CD4-positive, alpha-beta T cell (primary cell): Measurements from ENCODE around the gene TOR2A. TPM values are rescaled to one million over a fixed set of nuclear protein-coding genes. Genes with fewer than 3 reads are reported as not detected.

Source experiments
- ATAC-seq: fragments of 200-7000 bp; cut with Tn5 transposase; one replicate; pipeline ENCODE4 v1.10.0; 2022; ENCODE audit warnings: mild to moderate bottlenecking; ENCODE audit not compliant: poor library complexity
- CTCF ChIA-PET: fragments of 350-600 bp; sonication (Branson Sonifier 250); formaldehyde crosslinking; loops from one replicate; lab custom pipeline; 2021; ENCODE audit warnings: antibody characterized with exemption, inconsistent platforms; lab: Charles Lee
- POLR2A ChIA-PET: fragments of 350-600 bp; sonication (Branson Sonifier 250); formaldehyde crosslinking; loops from one replicate; lab custom pipeline; 2021; ENCODE audit warnings: antibody characterized with exemption, inconsistent platforms; lab: Charles Lee
- DNase-seq, 14 experiments: peaks; one replicate each; pipeline ENCODE4 v3.0.0-alpha.2; 2013 to 2020; ENCODE audit warnings: mixed read lengths in 2 of 14
- H3K27ac ChIP-seq, 2 donors: one replicate each; pipeline versions ENCODE4 v1.5.1 to v1.7.0; 2013; ENCODE audit warnings: low read length in 2 of 2, low read depth in 1 of 2, mild to moderate bottlenecking in 1 of 2
- H3K27me3 ChIP-seq, 2 experiments: 1 replicate in 1 of 2; 2 replicates in 1 of 2; pipeline versions ENCODE4 v1.6.1 to v1.7.0; 2013; ENCODE audit warnings: low read length in 2 of 2, control low read depth in 1 of 2, mild to moderate bottlenecking in 1 of 2, moderate library complexity in 1 of 2; ENCODE audit not compliant: insufficient read depth in 2 of 2, control insufficient read depth in 1 of 2
- H3K36me3 ChIP-seq: one replicate; pipeline ENCODE4 v1.6.1; 2013; ENCODE audit warnings: low read length, control low read depth; ENCODE audit not compliant: insufficient read depth
- H3K4me1 ChIP-seq: one replicate; pipeline ENCODE4 v1.6.1; 2013; ENCODE audit warnings: low read length, control low read depth; ENCODE audit not compliant: insufficient read depth
- H3K4me3 ChIP-seq: one replicate; pipeline ENCODE4 v1.5.1; 2013; ENCODE audit warnings: mild to moderate bottlenecking, low read length, moderate library complexity
- H3K9me3 ChIP-seq, 2 experiments: 1 replicate in 1 of 2; 2 replicates in 1 of 2; pipeline versions ENCODE4 v1.6.1 to v1.7.0; 2013; ENCODE audit warnings: low read length in 2 of 2, mild to moderate bottlenecking in 2 of 2, control low read depth in 1 of 2, moderate library complexity in 1 of 2; ENCODE audit not compliant: control insufficient read depth in 1 of 2, insufficient read depth in 1 of 2
- H3K27ac Mint-ChIP-seq: one replicate; pipeline ENCODE4 v1.8.0; 2020; ENCODE audit warnings: mixed read lengths
- H3K27me3 Mint-ChIP-seq: one replicate; pipeline ENCODE4 v1.8.0; 2021; ENCODE audit warnings: mixed read lengths
- H3K36me3 Mint-ChIP-seq: one replicate; pipeline ENCODE4 v1.8.0; 2021; ENCODE audit warnings: low read depth, mixed read lengths
- H3K4me1 Mint-ChIP-seq: one replicate; pipeline ENCODE4 v1.8.0; 2021; ENCODE audit warnings: low read depth, mixed read lengths
- H3K4me3 Mint-ChIP-seq: one replicate; pipeline ENCODE4 v1.8.0; 2020; ENCODE audit warnings: mild to moderate bottlenecking, mixed read lengths
- H3K9me3 Mint-ChIP-seq: one replicate; pipeline ENCODE4 v1.8.0; 2020; ENCODE audit warnings: mixed read lengths
- intact Hi-C, 2 experiments: fragments of 100-400 bp; cut with DNase I in 1 of 2; cut with micrococcal nuclease in 1 of 2; formaldehyde crosslinking; loops; one replicate each; pipeline versions ENCODE4 v1.15.1 to v1.9.0; 2023 to 2025; cut with DNase I, micrococcal nuclease
- total RNA-seq, 174 experiments: library from RNA in 2 of 174; stranded (reverse) in 2 of 174; gene quantifications; one replicate each; pipeline ENCODE4 v1.2.3 and lab custom pipeline; 2021 to 2026
- TF ChIP-seq, protein P1 (sequence below): fragments of 200-600 bp; IDR thresholded peaks from one replicate; pipeline ENCODE4 v1.8.0; 2022; ENCODE audit warnings: antibody characterized with exemption, mild to moderate bottlenecking

TOR2A gene
- total RNA-seq, 2 experiments from 2014 or later = 7.6 to 8.2 TPM

DNA sequence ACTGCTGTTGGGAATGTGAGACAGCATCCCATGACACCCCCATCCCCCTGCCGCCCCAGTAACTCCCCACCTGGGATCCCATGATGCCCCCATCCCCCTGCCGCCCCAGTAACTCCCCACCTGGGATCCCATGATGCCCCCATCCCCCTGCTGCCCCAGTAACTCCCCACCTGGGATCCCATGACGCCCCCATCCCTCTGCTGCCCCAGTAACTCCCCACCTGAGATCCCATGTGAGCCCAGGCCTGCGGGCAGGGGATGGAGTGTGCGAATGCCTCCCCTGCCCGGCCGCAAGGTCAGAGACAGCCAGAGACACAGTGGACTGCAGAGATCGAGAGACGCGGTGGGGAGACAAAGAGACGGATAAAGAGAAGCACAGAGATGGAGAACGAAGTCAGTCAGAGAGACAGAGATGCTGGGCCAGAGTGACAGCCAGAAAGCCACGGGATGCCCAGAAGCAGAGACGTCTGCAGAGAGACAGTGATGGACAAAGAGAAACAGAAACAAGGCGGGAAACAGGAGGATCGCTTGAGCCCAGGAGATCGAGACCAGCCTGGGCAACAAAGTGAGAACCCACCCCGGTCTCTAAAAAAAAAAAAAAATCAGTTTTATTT is 42.4 kb upstream of the TOR2A start:
- ATAC-seq = no peak
- Mint-ChIP-seq H3K36me3 (peaks cover 38% of the 10 kb centered on the region), H3K4me3 (peak overlapping the region; percentile 96), H3K27ac (peak overlapping the region; percentile 97), H3K4me1 (peaks cover 66% of the 10 kb centered on the region), H3K9me3 (no peaks in the 10 kb centered on the region), H3K27me3 (no peaks in the 10 kb centered on the region)
- peaks cover 22% of the 10 kb centered on the region for H3K36me3 ChIP-seq
- no peaks in the 10 kb centered on the region for H3K27me3 ChIP-seq
- peak overlapping the region; percentile 80 for H3K4me3 ChIP-seq
- H3K27ac ChIP-seq = peak overlapping the region; percentile 44 to 90
- intact Hi-C loops = no loop called here
- no peaks in the 10 kb centered on the region for H3K9me3 ChIP-seq
- H3K4me1 ChIP-seq = peaks cover 78% of the 10 kb centered on the region
- ChIA-PET POLR2A (interaction anchor here (0.7 to 2.2 kb wide), 3 partner anchors 8 to 169 kb away, joined by 3 to 16 read pairs (median 3); no protein-coding TSS in a partner anchor), CTCF (interaction anchor here (3.4 kb wide), 1 partner anchor 43 kb away, joined by 17 read pairs; the partner anchor contains the start of gene TOR2A)
- peak in 4 of 14 experiments; percentile 24 to 59 (median 45) for DNase-seq
- TF ChIP-seq, protein P1, sequence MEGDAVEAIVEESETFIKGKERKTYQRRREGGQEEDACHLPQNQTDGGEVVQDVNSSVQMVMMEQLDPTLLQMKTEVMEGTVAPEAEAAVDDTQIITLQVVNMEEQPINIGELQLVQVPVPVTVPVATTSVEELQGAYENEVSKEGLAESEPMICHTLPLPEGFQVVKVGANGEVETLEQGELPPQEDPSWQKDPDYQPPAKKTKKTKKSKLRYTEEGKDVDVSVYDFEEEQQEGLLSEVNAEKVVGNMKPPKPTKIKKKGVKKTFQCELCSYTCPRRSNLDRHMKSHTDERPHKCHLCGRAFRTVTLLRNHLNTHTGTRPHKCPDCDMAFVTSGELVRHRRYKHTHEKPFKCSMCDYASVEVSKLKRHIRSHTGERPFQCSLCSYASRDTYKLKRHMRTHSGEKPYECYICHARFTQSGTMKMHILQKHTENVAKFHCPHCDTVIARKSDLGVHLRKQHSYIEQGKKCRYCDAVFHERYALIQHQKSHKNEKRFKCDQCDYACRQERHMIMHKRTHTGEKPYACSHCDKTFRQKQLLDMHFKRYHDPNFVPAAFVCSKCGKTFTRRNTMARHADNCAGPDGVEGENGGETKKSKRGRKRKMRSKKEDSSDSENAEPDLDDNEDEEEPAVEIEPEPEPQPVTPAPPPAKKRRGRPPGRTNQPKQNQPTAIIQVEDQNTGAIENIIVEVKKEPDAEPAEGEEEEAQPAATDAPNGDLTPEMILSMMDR = no peak

DNA sequence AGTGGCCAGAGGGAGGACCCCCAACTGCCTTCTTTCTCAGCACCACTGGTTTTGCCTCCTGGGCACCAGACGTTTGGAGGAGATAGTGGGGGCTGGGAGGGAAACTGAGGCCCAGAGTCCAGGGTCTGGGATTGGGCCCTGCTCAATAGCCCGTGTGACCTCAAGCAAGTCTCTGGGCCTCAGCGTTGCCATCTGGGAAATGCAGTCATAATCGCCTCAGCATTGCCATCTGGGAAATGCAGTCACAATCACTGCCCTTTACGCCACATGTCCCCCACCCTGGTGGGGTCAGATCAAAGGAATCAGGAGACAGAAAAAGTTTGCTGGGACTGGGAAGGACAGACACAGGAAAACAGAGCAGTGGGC is 41.8 kb upstream of the TOR2A start:
- Histone ChIP-seq H3K27ac (peak overlapping the region; percentile 44 to 90), H3K36me3 (peaks cover 24% of the 10 kb centered on the region), H3K4me1 (peaks cover 73% of the 10 kb centered on the region), H3K4me3 (peak overlapping the region; percentile 80), H3K9me3 (no peaks in the 10 kb centered on the region), H3K27me3 (no peaks in the 10 kb centered on the region)
- POLR2A ChIA-PET = interaction anchor here (0.7 to 2.3 kb wide), 9 partner anchors 8 to 229 kb away, joined by 3 to 20 read pairs (median 5); partner anchors contain the start of genes CDK9, DPM2 and TOR2A
- Mint-ChIP-seq H3K9me3 (no peaks in the 10 kb centered on the region), H3K4me3 (peak overlapping the region; percentile 96), H3K27ac (peak overlapping the region; percentile 97), H3K4me1 (peaks cover 62% of the 10 kb centered on the region), H3K27me3 (no peaks in the 10 kb centered on the region), H3K36me3 (peaks cover 41% of the 10 kb centered on the region)
- TF ChIP-seq, protein P1 = no peak
- no peak for ATAC-seq
- CTCF ChIA-PET = interaction anchor here (1.0 to 2.0 kb wide), 4 partner anchors 8 to 93 kb away, joined by 3 to 10 read pairs (median 6); partner anchors contain the start of genes CDK9 and TOR2A
- intact Hi-C loops = no loop called here
- DNase-seq = no peak

DNA sequence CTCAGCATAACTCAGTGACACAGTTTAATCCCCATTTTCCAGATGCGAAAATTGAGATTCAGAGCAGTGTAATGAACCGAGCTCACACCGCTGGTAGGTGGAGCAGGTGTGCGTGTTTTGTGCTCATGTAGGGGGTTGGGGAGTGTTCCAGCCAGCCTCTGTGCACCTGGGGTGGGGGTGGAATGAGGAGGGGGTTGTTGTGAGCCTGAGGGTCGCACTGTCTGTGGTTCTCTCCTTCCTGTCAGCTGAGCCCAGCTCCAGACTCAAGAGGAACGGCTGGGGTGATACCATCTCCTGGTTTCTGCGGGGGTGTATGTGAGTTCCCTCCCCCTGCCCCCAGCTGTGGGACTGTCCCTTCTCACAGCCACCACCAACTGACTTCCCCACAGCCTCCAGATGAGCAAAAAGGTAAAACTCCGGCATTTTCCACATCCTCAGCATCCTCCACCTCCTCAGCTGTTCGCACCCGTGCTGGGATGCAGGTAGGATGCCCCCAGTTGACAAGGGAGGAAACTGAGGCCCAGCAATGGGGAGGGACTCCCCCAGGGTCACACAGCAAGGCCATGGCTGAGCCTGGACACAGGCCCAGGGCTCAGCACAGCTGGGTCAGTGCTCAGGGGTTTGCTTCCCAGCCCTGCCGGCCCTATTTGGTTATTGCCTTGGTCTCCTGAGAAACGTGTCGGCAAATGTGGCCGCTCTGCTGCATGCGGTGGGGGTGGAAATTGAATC is 41.3 kb upstream of the TOR2A start:
- Histone ChIP-seq H3K4me3 (peak overlapping the region; percentile 80), H3K36me3 (peaks cover 28% of the 10 kb centered on the region), H3K27ac (peak overlapping the region; percentile 44 to 90), H3K27me3 (no peaks in the 10 kb centered on the region), H3K9me3 (no peaks in the 10 kb centered on the region), H3K4me1 (peaks cover 73% of the 10 kb centered on the region)
- Mint-ChIP-seq H3K27me3 (no peaks in the 10 kb centered on the region), H3K9me3 (no peaks in the 10 kb centered on the region), H3K4me3 (peak overlapping the region; percentile 96), H3K4me1 (peaks cover 62% of the 10 kb centered on the region), H3K36me3 (peaks cover 46% of the 10 kb centered on the region), H3K27ac (peak overlapping the region; percentile 97)
- DNase-seq (peak; percentile 64 to 91 (median 78)), ATAC-seq (peak; percentile 71)
- TF ChIP-seq, protein P1 = no peak
- intact Hi-C loops = no loop called here
- ChIA-PET CTCF (interaction anchor here (1.0 to 2.0 kb wide), 4 partner anchors 9 to 94 kb away, joined by 3 to 10 read pairs (median 6); partner anchors contain the start of genes CDK9 and TOR2A), POLR2A (interaction anchor here (0.7 to 2.3 kb wide), 11 partner anchors 9 to 230 kb away, joined by 3 to 20 read pairs (median 3); partner anchors contain the start of genes CDK9, DPM2, FPGS and TOR2A)
